ENCODE results near the gene ATP8B4. TPM values are rescaled to one million over a fixed set of nuclear protein-coding genes. Genes with fewer than 3 reads are reported as not detected.

ATP8B4 gene
- total RNA-seq, 1 experiment from 2014 or later, result 0.20 TPM

GRCh38 chr15:49906966-49907365 lies 212.1 kb downstream of the ATP8B4 start:
- intact Hi-C loops (cut with micrococcal nuclease; ENCODE audit: unreplicated experiment), result no loop called here
- Histone ChIP-seq H3K9me2 (ENCODE audit: insufficient read depth) (no peaks in the 10 kb centered on the region), H3K4me3 (no peak overlapping the region), H3K4me2 (no peak overlapping the region), H3K36me3 (ENCODE audit: low read depth) (no peaks in the 10 kb centered on the region), H3K27me3 (ENCODE audit: insufficient read depth, low read depth) (no peaks in the 10 kb centered on the region), H3K27ac (no peak overlapping the region), H3K79me2 (ENCODE audit: low read depth) (no peaks in the 10 kb centered on the region), H3K9me3 (ENCODE audit: insufficient read depth, low read depth) (no peaks in the 10 kb centered on the region), H3K4me1 (replicated peaks; ENCODE audit: insufficient read depth) (no peaks in the 10 kb centered on the region), H4K20me1 (ENCODE audit: insufficient read depth) (no peaks in the 10 kb centered on the region), H2AFZ (no peak overlapping the region), H3F3A (ENCODE audit: insufficient read depth, low read depth) (no peaks in the 10 kb centered on the region)
- ChIA-PET CTCF (no interaction called here), POLR2A (ENCODE audit: unreplicated experiment) (no interaction called here)
- BruUV-seq (replicated peaks), result no TSS peak
- TF ChIP-seq EZH2 (IDR thresholded peaks at IDR 0.05; ENCODE audit: low read depth) (no peak), CTCF (conservative IDR thresholded peaks at IDR 0.05) (no peak)
- no peak for DNase-seq

DNA sequence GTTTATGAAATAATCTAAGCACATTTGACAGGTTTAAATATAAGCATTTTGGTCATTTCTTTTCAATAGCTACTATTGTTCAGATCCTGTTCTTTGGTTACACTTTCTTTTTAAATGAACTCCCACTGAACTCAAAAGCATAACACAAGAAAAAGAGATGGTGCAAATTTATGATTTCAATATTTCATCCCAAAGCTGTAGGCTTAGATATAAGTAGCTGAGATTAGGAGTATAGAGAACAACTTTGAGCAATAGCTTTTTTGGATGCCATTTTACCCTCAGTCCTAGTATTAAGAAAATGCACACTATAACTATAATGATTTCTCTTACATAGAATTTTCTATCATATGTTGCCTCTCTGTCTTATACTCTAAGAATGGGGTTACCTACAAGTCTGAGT lies 213.8 kb downstream of the ATP8B4 start:
- no peaks in the 10 kb centered on the region for H3K36me3 ChIP-seq (ENCODE audit: low read depth)
- ChIA-PET CTCF (no interaction called here), POLR2A (ENCODE audit: unreplicated experiment) (no interaction called here)
- intact Hi-C loops (cut with micrococcal nuclease; ENCODE audit: unreplicated experiment), result no loop called here
- no peaks in the 10 kb centered on the region for H3K27me3 ChIP-seq (ENCODE audit: insufficient read depth, low read depth)
- TF ChIP-seq EZH2 (IDR thresholded peaks at IDR 0.05; ENCODE audit: low read depth), result no peak
- no peak for TF ChIP-seq CTCF (conservative IDR thresholded peaks at IDR 0.05)
- H3K27ac ChIP-seq, result no peak overlapping the region
- DNase-seq, result no peak
- no peak overlapping the region for H3K4me3 ChIP-seq
- no peaks in the 10 kb centered on the region for H3F3A ChIP-seq (ENCODE audit: insufficient read depth, low read depth)
- no peak overlapping the region for H2AFZ ChIP-seq
- BruUV-seq (replicated peaks), result no TSS peak
- no peak overlapping the region for H3K4me2 ChIP-seq
- no peaks in the 10 kb centered on the region for H3K9me2 ChIP-seq (ENCODE audit: insufficient read depth)
- no peaks in the 10 kb centered on the region for H3K79me2 ChIP-seq (ENCODE audit: low read depth)
- no peaks in the 10 kb centered on the region for H4K20me1 ChIP-seq (ENCODE audit: insufficient read depth)
- H3K4me1 ChIP-seq (replicated peaks; ENCODE audit: insufficient read depth), result no peaks in the 10 kb centered on the region
- H3K9me3 ChIP-seq (ENCODE audit: insufficient read depth, low read depth), result no peaks in the 10 kb centered on the region

DNA sequence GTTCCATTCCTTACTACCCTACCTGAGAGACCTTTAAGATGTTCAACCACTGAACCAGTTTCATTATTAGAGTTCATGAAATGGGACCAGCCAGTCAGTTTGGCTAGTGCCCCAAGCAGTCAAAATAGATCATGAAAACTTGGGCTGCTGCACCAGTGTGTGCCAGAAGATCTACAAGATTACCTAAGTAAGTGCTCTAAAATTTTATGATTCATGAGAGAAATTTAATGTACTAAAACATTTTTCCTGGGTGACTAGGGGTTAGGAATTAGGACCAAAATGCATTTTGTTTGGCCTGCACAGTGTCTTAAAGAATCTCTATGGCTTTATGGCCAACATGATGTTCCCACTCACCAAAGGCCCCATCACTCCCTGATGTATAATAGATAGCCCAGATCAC lies 214.7 kb downstream of the ATP8B4 start:
- no peaks in the 10 kb centered on the region for H3K4me1 ChIP-seq (replicated peaks; ENCODE audit: insufficient read depth)
- no peaks in the 10 kb centered on the region for H3F3A ChIP-seq (ENCODE audit: insufficient read depth, low read depth)
- TF ChIP-seq EZH2 (IDR thresholded peaks at IDR 0.05; ENCODE audit: low read depth) (no peak), CTCF (conservative IDR thresholded peaks at IDR 0.05) (no peak)
- H3K79me2 ChIP-seq (ENCODE audit: low read depth), result no peaks in the 10 kb centered on the region
- no peak overlapping the region for H3K4me3 ChIP-seq
- H4K20me1 ChIP-seq (ENCODE audit: insufficient read depth), result no peaks in the 10 kb centered on the region
- H3K9me2 ChIP-seq (ENCODE audit: insufficient read depth), result no peaks in the 10 kb centered on the region
- no peak overlapping the region for H3K4me2 ChIP-seq
- no peak overlapping the region for H3K27ac ChIP-seq
- ChIA-PET CTCF (no interaction called here), POLR2A (ENCODE audit: unreplicated experiment) (no interaction called here)
- BruUV-seq (replicated peaks), result no TSS peak
- H2AFZ ChIP-seq, result no peak overlapping the region
- intact Hi-C loops (cut with micrococcal nuclease; ENCODE audit: unreplicated experiment), result no loop called here
- H3K27me3 ChIP-seq (ENCODE audit: insufficient read depth, low read depth), result no peaks in the 10 kb centered on the region
- DNase-seq, result no peak
- no peaks in the 10 kb centered on the region for H3K9me3 ChIP-seq (ENCODE audit: insufficient read depth, low read depth)
- H3K36me3 ChIP-seq (ENCODE audit: low read depth), result no peaks in the 10 kb centered on the region
